Measurements from ENCODE around the gene MPP2.

DNA sequence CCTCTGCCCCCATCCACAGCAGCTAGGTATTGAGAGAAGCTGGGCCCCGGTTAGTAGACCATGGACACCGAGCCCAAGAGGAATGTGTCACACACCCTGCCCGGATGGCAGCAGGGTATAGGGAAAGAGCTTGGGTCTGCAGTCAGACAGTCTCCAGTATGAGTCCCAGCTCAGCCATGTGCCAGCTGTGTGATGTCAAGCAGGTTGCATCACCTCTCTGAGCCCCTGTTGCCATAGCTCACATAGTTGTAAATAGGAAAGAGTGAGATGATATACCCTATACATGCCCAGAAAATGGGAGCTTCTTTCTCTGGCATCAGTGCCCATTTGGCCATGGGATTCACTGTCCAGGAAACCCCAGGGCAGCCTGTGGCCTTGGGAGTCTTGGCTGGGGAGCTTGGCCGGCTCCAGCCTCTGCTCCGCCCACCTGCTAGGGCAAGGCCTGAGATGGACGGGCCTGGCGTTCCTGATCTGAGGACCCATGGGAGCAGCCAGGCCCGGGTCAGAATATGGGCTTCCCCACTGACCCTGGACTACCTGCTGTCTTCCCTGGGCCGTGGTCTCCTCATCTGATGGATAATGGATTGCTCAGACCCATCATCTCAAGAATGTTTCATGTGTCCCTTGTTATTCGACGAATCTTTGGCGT, 47.1 kb downstream of the MPP2 start:
- TF ChIP-seq CTCF (conservative IDR thresholded peaks at IDR 0.05; ENCODE audit: low read length) (no peak), EZH2phosphoT487 (IDR thresholded peaks at IDR 0.05; ENCODE audit: borderline replicate concordance, low read depth, low read length) (no peak)
